ENCODE data around the gene MLH1. TPM values are rescaled to one million over a fixed set of nuclear protein-coding genes. Genes with fewer than 3 reads are reported as not detected.

MLH1 gene
- total and polyA plus RNA-seq, 2 of the 8 experiments (the other 6 are each of a cell fraction or from before 2014, with no cell fraction given), result 36.4 to 47.3 TPM

GRCh38 chr3:36944641-36945270, 48.6 kb upstream of the MLH1 start, which contains the start of gene TRANK1 (continued):
- TF ChIP-seq HDAC6 (IDR thresholded peaks at IDR 0.05; ENCODE audit: low read depth, low read length) (no peak), E2F6 (IDR thresholded peaks at IDR 0.05) (peak; percentile 9), RFX5 (IDR thresholded peaks at IDR 0.05; ENCODE audit: borderline replicate concordance, low read depth, low read length) (no peak), MAX (IDR thresholded peaks at IDR 0.05) (peak; percentile 72), BRCA1 (IDR thresholded peaks at IDR 0.05; ENCODE audit: low read depth, low read length) (no peak), KDM1A (IDR thresholded peaks at IDR 0.05; ENCODE audit: borderline replicate concordance, low read length) (no peak), SP1 (IDR thresholded peaks at IDR 0.05; ENCODE audit: low read depth, low read length) (no peak), TBP (IDR thresholded peaks at IDR 0.05; ENCODE audit: low read depth, low read length) (peak; percentile 8; the same call in 1 of the 2 replicates), SIX5 (IDR thresholded peaks at IDR 0.05; ENCODE audit: low read depth, low read length) (no peak), ATF3 (IDR thresholded peaks at IDR 0.05; ENCODE audit: insufficient read depth, low read depth, low read length) (no peak), PHF8 (conservative IDR thresholded peaks at IDR 0.05; ENCODE audit: low read depth, low read length) (no peak), USF2 (IDR thresholded peaks at IDR 0.05; ENCODE audit: low read length) (no peak; the same call in 1 of the 2 replicates), KDM4A (IDR thresholded peaks at IDR 0.05; ENCODE audit: low read depth, low read length, severe bottlenecking) (peak; percentile 66)

Data from H1 (cell line).